ENCODE results near the gene CCDC9B.

The CCDC9B gene

GRCh38 chr15:40340740-40341400 is at the start of gene CCDC9B:
Gene CCDC9B, minus strand, starts transcription at chr15:40340939. Its CDS starts 120 bp downstream, at chr15:40340819.
- DNase-seq = peak in 50 of 51 donors; percentile 59 to 94 (median 84)

GRCh38 chr15:40389824-40390595 is 49.3 kb upstream of the CCDC9B start:
- DNase-seq = no peak

- DNase-seq = no peak
These were observed 48.4 kb upstream of the CCDC9B start for GRCh38 chr15:40388941-40389823.

GRCh38 chr15:40386480-40386879 is 45.7 kb upstream of the CCDC9B start:
- no peak for DNase-seq

- DNase-seq = peak in 50 of 51 donors; percentile 9 to 94 (median 79)
These were observed 42.1 kb upstream of the CCDC9B start, which contains the start of gene KNSTRN for GRCh38 chr15:40382580-40383456. Gene KNSTRN, plus strand, starts transcription at chr15:40382721. Its CDS starts 115 bp downstream, at chr15:40382836.

GRCh38 chr15:40381818-40382529 is 41.2 kb upstream of the CCDC9B start:
- no peak for DNase-seq

- no peak for DNase-seq
These were observed 39.9 kb upstream of the CCDC9B start for GRCh38 chr15:40380636-40381035.

GRCh38 chr15:40379853-40380252 is 39.1 kb upstream of the CCDC9B start:
- DNase-seq = peak in 7 of 51 donors; percentile 5 to 47 (median 16)

- no peak for DNase-seq
These were observed 38.6 kb upstream of the CCDC9B start for GRCh38 chr15:40379374-40379773.

- DNase-seq = no peak
These were observed 36.9 kb upstream of the CCDC9B start for GRCh38 chr15:40377606-40378005.

- no peak for DNase-seq
These were observed 32.2 kb upstream of the CCDC9B start for GRCh38 chr15:40372981-40373380.

GRCh38 chr15:40369971-40370370 is 29.2 kb upstream of the CCDC9B start:
- DNase-seq = no peak

- DNase-seq = no peak
These were observed 28.7 kb upstream of the CCDC9B start for GRCh38 chr15:40369474-40369869.

GRCh38 chr15:40368719-40369473 is 28.2 kb upstream of the CCDC9B start:
- no peak for DNase-seq

- peak in 43 of 51 donors; percentile 15 to 80 (median 49) for DNase-seq
These were observed 27.2 kb upstream of the CCDC9B start for GRCh38 chr15:40367686-40368611.

- DNase-seq = no peak
These were observed 26.6 kb upstream of the CCDC9B start for GRCh38 chr15:40367371-40367685.

GRCh38 chr15:40366457-40367370 is 26.0 kb upstream of the CCDC9B start:
- DNase-seq = peak in 47 of 51 donors; percentile 14 to 82 (median 53)

Data from hypothalamus (tissue), 51 donors.